H1 (cell line): ENCODE results near the gene PAXX. TPM values are rescaled to one million over a fixed set of nuclear protein-coding genes. Genes with fewer than 3 reads are reported as not detected.

Experiments used
- CTCF ChIA-PET: fragments of 300-600 bp; sonication (Branson Sonifier 250); formaldehyde crosslinking; loops from one replicate; lab custom pipeline; 2021; ENCODE audit not compliant: partially characterized antibody; lab: Charles Lee
- POLR2A ChIA-PET: fragments of 300-600 bp; sonication (Branson Sonifier 250); formaldehyde crosslinking; loops from one replicate; lab custom pipeline; 2021; ENCODE audit warnings: inconsistent platforms; ENCODE audit not compliant: partially characterized antibody; lab: Charles Lee
- DNase-seq, 2 experiments: peaks; one replicate each; pipeline versions ENCODE4 v3.0.0 to v3.0.0-alpha.2; 2010 to 2022; ENCODE audit warnings: low spot score in 2 of 2, low read depth in 1 of 2, mixed read lengths in 1 of 2
- FAIRE-seq: peaks from 2 replicates; lab custom pipeline; 2011; peaks lifted over from hg19 to GRCh38; lab: Jason Lieb, UNC
- H2AFZ ChIP-seq: 2 replicates; pipeline ENCODE4 v1.8.1; 2012; ENCODE audit warnings: low read length, inconsistent platforms
- H2AK5ac ChIP-seq: 2 replicates; pipeline ENCODE4 v1.6.1; 2013; ENCODE audit warnings: low read depth, low read length
- H2BK120ac ChIP-seq: replicated peaks from 2 replicates; pipeline ENCODE3; 2013; ENCODE audit warnings: low read depth, low read length, inconsistent platforms
- H2BK12ac ChIP-seq: 2 replicates; pipeline ENCODE4 v1.6.1; 2013; ENCODE audit warnings: low read depth, low read length
- H2BK15ac ChIP-seq: 2 replicates; pipeline ENCODE4 v1.6.1; 2013; ENCODE audit warnings: low read length
- H2BK20ac ChIP-seq: 2 replicates; pipeline ENCODE4 v1.6.1; 2013; ENCODE audit warnings: low read length
- H2BK5ac ChIP-seq: 2 replicates; pipeline ENCODE4 v1.6.1; 2013; ENCODE audit warnings: low read depth, low read length
- H3K14ac ChIP-seq: 2 replicates; pipeline ENCODE4 v1.6.1; 2013; ENCODE audit warnings: inconsistent platforms; ENCODE audit not compliant: insufficient read length
- H3K18ac ChIP-seq: 2 replicates; pipeline ENCODE4 v1.6.1; 2013; ENCODE audit warnings: low read length; ENCODE audit errors: extremely low read depth
- H3K23ac ChIP-seq: 2 replicates; pipeline ENCODE4 v1.6.1; 2013; ENCODE audit warnings: inconsistent platforms; ENCODE audit not compliant: insufficient read length
- H3K23me2 ChIP-seq: 2 replicates; pipeline ENCODE4 v1.6.1; 2013; ENCODE audit warnings: low read depth, low read length
- H3K27ac ChIP-seq: 2 replicates; pipeline ENCODE4 v1.6.1; 2011; ENCODE audit warnings: low read depth, low read length, inconsistent platforms
- H3K27me3 ChIP-seq, 4 experiments: replicated peaks in 1 of 4; 1 replicate in 1 of 4; 2 replicates in 3 of 4; pipeline versions ENCODE4 v1.6.1 to v1.8.1; 2011 to 2013; ENCODE audit warnings: low read length in 3 of 4, mild to moderate bottlenecking in 3 of 4, inconsistent platforms in 2 of 4, mixed read lengths in 2 of 4, moderate library complexity in 1 of 4; ENCODE audit not compliant: control insufficient read depth in 3 of 4, insufficient read depth in 3 of 4; ENCODE audit errors: extremely low read depth in 1 of 4
- H3K36me3 ChIP-seq, 4 experiments: 2 replicates each; pipeline versions ENCODE4 v1.6.1 to v1.8.1; 2011 to 2013; ENCODE audit warnings: mild to moderate bottlenecking in 4 of 4, low read length in 3 of 4, moderate library complexity in 2 of 4, control low read depth in 1 of 4, inconsistent platforms in 1 of 4; ENCODE audit not compliant: insufficient read depth in 4 of 4, control insufficient read depth in 2 of 4
- H3K4ac ChIP-seq: replicated peaks from 2 replicates; pipeline ENCODE3; 2013; ENCODE audit warnings: low read length, low read depth, mixed read lengths, inconsistent platforms; ENCODE audit not compliant: insufficient read length
- H3K4me1 ChIP-seq, 4 experiments: replicated peaks in 1 of 4; 1 replicate in 1 of 4; 2 replicates in 3 of 4; pipeline versions ENCODE4 v1.6.1 to v1.8.1; 2011 to 2013; ENCODE audit warnings: low read length in 3 of 4, inconsistent platforms in 2 of 4, mixed read lengths in 1 of 4; ENCODE audit not compliant: insufficient read depth in 4 of 4, control insufficient read depth in 3 of 4
- H3K4me2 ChIP-seq, 2 experiments: 2 replicates each; pipeline versions ENCODE4 v1.6.1 to v1.8.1; 2011 to 2013; ENCODE audit warnings: low read depth in 2 of 2, low read length in 2 of 2, control low read depth in 1 of 2, inconsistent platforms in 1 of 2, mild to moderate bottlenecking in 1 of 2; ENCODE audit not compliant: insufficient read depth in 1 of 2
- H3K4me3 ChIP-seq, 4 experiments: fragments of 200-600, 300-600 bp in 1 of 4; sonication (generic), shearing (Covaris generic), sonication (Bioruptor Twin) in 1 of 4; 2 replicates each; pipeline versions ENCODE4 v1.5.1 to v1.8.1; 2011 to 2016; ENCODE audit warnings: low read length in 4 of 4, low read depth in 3 of 4, control low read depth in 2 of 4, inconsistent platforms in 2 of 4, mild to moderate bottlenecking in 2 of 4, mixed read lengths in 1 of 4, moderate library complexity in 1 of 4; ENCODE audit not compliant: insufficient read depth in 2 of 4; ENCODE audit errors: extremely low read depth in 1 of 4
- H3K56ac ChIP-seq: replicated peaks from 2 replicates; pipeline ENCODE3; 2013; ENCODE audit warnings: low read depth, mild to moderate bottlenecking, mixed read lengths, low read length, inconsistent platforms; ENCODE audit not compliant: insufficient read length
- H3K79me1 ChIP-seq: 2 replicates; pipeline ENCODE4 v1.6.1; 2013; ENCODE audit warnings: low read depth, low read length, control low read depth
- H3K79me2 ChIP-seq, 2 experiments: 2 replicates each; pipeline versions ENCODE4 v1.6.1 to v1.8.1; 2012 to 2013; ENCODE audit warnings: low read length in 2 of 2, mild to moderate bottlenecking in 2 of 2, inconsistent platforms in 1 of 2; ENCODE audit not compliant: insufficient read depth in 2 of 2, control insufficient read depth in 1 of 2
- H3K9ac ChIP-seq, 4 experiments: replicated peaks in 1 of 4; 1 replicate in 1 of 4; 2 replicates in 3 of 4; pipeline versions ENCODE4 v1.6.1 to v1.8.1; 2011 to 2013; ENCODE audit warnings: low read depth in 3 of 4, low read length in 3 of 4, control low read depth in 2 of 4, mild to moderate bottlenecking in 2 of 4, moderate library complexity in 2 of 4, inconsistent platforms in 1 of 4; ENCODE audit errors: extremely low read depth in 1 of 4
- H3K9me3 ChIP-seq, 2 experiments: 2 replicates each; pipeline versions ENCODE4 v1.6.1 to v1.8.1; 2012 to 2013; ENCODE audit warnings: mild to moderate bottlenecking in 2 of 2, moderate library complexity in 2 of 2, control low read depth in 1 of 2, inconsistent platforms in 1 of 2, low read depth in 1 of 2, low read length in 1 of 2, mixed read lengths in 1 of 2; ENCODE audit not compliant: insufficient read depth in 2 of 2
- H4K20me1 ChIP-seq, 2 experiments: replicated peaks in 1 of 2; 2 replicates each; pipeline versions ENCODE3 to v1.8.1; 2011 to 2013; ENCODE audit warnings: inconsistent platforms in 2 of 2, low read length in 2 of 2, mild to moderate bottlenecking in 1 of 2; ENCODE audit not compliant: insufficient read depth in 2 of 2, control insufficient read depth in 1 of 2
- H4K5ac ChIP-seq: 2 replicates; pipeline ENCODE4 v1.6.1; 2013; ENCODE audit warnings: low read length, low read depth, mixed read lengths, inconsistent platforms; ENCODE audit not compliant: insufficient read length
- H4K8ac ChIP-seq: 2 replicates; pipeline ENCODE4 v1.8.0; 2013; ENCODE audit warnings: mild to moderate bottlenecking, moderate library complexity, low read length, inconsistent platforms; ENCODE audit not compliant: insufficient read depth; ENCODE audit errors: extremely low read depth
- H4K91ac ChIP-seq: replicated peaks from 2 replicates; pipeline ENCODE3; 2013; ENCODE audit warnings: low read length, mixed read lengths, inconsistent platforms; ENCODE audit not compliant: insufficient read length
- ATF3 ChIP-seq: IDR thresholded peaks from 2 replicates; pipeline ENCODE4 v1.6.1; 2011; ENCODE audit warnings: low read depth, mild to moderate bottlenecking, low read length; ENCODE audit not compliant: insufficient read depth
- BCL11A ChIP-seq, 2 experiments: IDR thresholded peaks; one replicate each; pipeline ENCODE4 v1.6.1; 2011; ENCODE audit warnings: low read depth in 2 of 2, low read length in 2 of 2, mild to moderate bottlenecking in 2 of 2
- CHD2 ChIP-seq: IDR thresholded peaks from 2 replicates; pipeline ENCODE4 v1.6.1; 2012; ENCODE audit warnings: low read length, improper control_type of control experiment
- POU5F1 ChIP-seq: IDR thresholded peaks from 2 replicates; pipeline ENCODE4 v1.6.1; 2011; ENCODE audit warnings: low read depth, mild to moderate bottlenecking, low read length, moderate library complexity
- RAD21 ChIP-seq, 2 experiments: IDR thresholded peaks in 1 of 2; conservative IDR thresholded peaks in 1 of 2; 2 replicates each; pipeline ENCODE4 v1.6.1; 2011; ENCODE audit warnings: low read depth in 2 of 2, low read length in 2 of 2, improper control_type of control experiment in 1 of 2, inconsistent platforms in 1 of 2, mild to moderate bottlenecking in 1 of 2, moderate library complexity in 1 of 2
- RBBP5 ChIP-seq: IDR thresholded peaks from 2 replicates; pipeline ENCODE4 v1.7.1; 2012; ENCODE audit warnings: low read depth, mild to moderate bottlenecking, inconsistent platforms, low read length, moderate library complexity, borderline replicate concordance
- RXRA ChIP-seq: IDR thresholded peaks from 2 replicates; pipeline ENCODE4 v1.6.1; 2011; ENCODE audit warnings: low read depth, mild to moderate bottlenecking, low read length, moderate library complexity; ENCODE audit not compliant: insufficient read depth
- SAP30 ChIP-seq: fragments of 300-600 bp; sonication (generic); IDR thresholded peaks from 2 replicates; pipeline ENCODE4 v1.7.1; 2012; ENCODE audit warnings: low read length, moderate library complexity, mild to moderate bottlenecking, inconsistent platforms; ENCODE audit not compliant: insufficient read depth, insufficient replicate concordance
- SIN3A ChIP-seq, 2 experiments: IDR thresholded peaks in 1 of 2; conservative IDR thresholded peaks in 1 of 2; 2 replicates each; pipeline ENCODE4 v1.6.1; 2011 to 2012; ENCODE audit warnings: low read length in 2 of 2, improper control_type of control experiment in 1 of 2, low read depth in 1 of 2, mild to moderate bottlenecking in 1 of 2
- WGBS, 2 experiments: shearing (Covaris generic) in 1 of 2; methylation state at CpG; one replicate each; pipeline versions ENCODE4 v1.1.6 to v1.1.7; 2013 to 2015; ENCODE audit warnings: low lambda C conversion rate in 2 of 2, mixed read lengths in 2 of 2, inconsistent platforms in 1 of 2, low coverage in 1 of 2, missing lambda C conversion rate in 1 of 2; ENCODE audit not compliant: insufficient replicate concordance in 2 of 2, insufficient coverage in 1 of 2, insufficient read length in 1 of 2; ENCODE audit errors: extremely low coverage in 1 of 2, missing lambda C conversion rate in 1 of 2; 5-methylcytosine and 5-hydroxymethylcytosine counted together
- polyA plus RNA-seq, 7 experiments: library from polyadenylated mRNA; depleted of rRNA in 3 of 7; stranded (reverse) in 5 of 7; unstranded in 2 of 7; fragments of >200 nt in 5 of 7; fragments of 200-250 nt in 2 of 7; gene quantifications; 1 replicate in 5 of 7; 2 replicates in 1 of 7; 4 replicates in 1 of 7; pipeline versions ENCODE4 v1.2.1 to v1.2.3, GENCODE V29; 2011 to 2013; ENCODE audit warnings: missing spikeins in 2 of 7, mixed read lengths in 2 of 7
- total RNA-seq: library from RNA; stranded (reverse); fragmentation: NEBNext Ultra II Directional; extraction: Animal tissue kit (Norgen Biotek cat#: 25700); gene quantifications from 2 replicates; pipeline ENCODE4 v1.2.1, GENCODE V29; 2021
- TF ChIP-seq, protein P1 (sequence below): IDR thresholded peaks from 2 replicates; pipeline ENCODE4 v1.6.1; 2012; ENCODE audit warnings: inconsistent platforms

PAXX gene
- total and polyA plus RNA-seq, 2 of the 8 experiments (the other 6 are each of a cell fraction or from before 2014, with no cell fraction given), result 43.4 to 45.9 TPM

DNA sequence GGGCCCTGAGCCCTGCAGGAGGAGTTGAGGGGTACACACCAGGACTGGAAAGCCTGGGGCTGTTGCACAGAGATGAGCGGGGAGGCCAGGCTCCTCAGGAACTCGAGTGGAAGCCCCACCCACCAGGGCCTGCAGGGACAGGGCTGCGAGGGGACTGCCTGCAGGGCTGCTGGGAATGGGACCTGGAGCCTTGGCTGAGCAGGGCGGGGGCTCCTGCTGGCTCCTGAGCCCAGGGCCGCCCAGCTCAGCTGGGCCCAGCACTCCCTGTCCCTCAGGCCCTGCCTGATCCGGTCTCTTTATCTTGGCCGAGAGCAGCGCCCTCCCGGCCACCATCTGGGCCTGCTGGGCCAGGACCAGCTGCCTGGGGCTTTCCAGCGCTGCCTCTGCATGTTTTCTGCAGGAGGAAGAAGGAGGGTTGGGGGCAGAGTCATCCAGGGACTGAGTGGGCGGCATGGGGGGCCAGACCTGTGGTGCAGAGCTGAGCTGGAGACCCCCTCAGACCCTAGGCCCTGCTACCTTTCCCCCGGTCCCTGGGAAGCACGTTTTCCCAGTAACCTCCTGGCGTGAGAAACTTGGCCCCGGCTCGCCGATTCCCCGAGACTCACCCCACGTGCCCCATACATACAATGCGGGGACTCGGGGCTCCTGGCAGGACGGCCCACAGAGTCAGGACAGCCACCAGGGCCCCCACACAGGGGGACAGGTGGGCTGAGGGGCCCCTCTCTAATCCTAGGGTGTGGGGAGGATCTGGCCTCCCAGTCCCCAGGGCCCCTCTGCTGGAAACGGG lies 30.8 kb upstream of the PAXX start:
- 89% methylated on average over 21 of the region's 23 CpGs; no CpG with 5 or more reads in 1 of the 2 experiments for WGBS, 2 experiments
- Histone ChIP-seq H3K4ac (no peak overlapping the region), H3K23me2 (peaks cover 11% of the 10 kb centered on the region; the same call in 1 of the 2 replicates), H4K91ac (no peak overlapping the region), H3K27me3 (no peaks in the 10 kb centered on the region), H3K27ac (no peak overlapping the region), H3K4me1 (peaks cover 0 to 9% (median 5%) of the 10 kb centered on the region in 4 experiments; a peak in 5 of 7 replicates), H4K20me1 (peaks cover 0 to 4% of the 10 kb centered on the region in 2 experiments), H3K14ac (no peak overlapping the region), H2BK5ac (no peak overlapping the region), H2AFZ (no peak overlapping the region), H2BK12ac (peak overlapping the region; percentile 60; the same call in 1 of the 2 replicates), H2BK120ac (no peak overlapping the region), H4K5ac (no peak overlapping the region), H3K56ac (no peak overlapping the region), H3K79me1 (no peaks in the 10 kb centered on the region; the same call in 1 of the 2 replicates), H3K4me2 (no peak overlapping the region), H3K18ac (no peak overlapping the region), H3K36me3 (no peaks in the 10 kb centered on the region), H3K9ac (no peak overlapping the region), H2BK15ac (no peak overlapping the region), H3K9me3 (no peaks in the 10 kb centered on the region), H3K4me3 (no peak overlapping the region), H4K8ac (no peak overlapping the region), H2AK5ac (no peak overlapping the region), H3K23ac (no peak overlapping the region), H3K79me2 (no peaks in the 10 kb centered on the region), H2BK20ac (no peak overlapping the region; the same call in 1 of the 2 replicates)
- FAIRE-seq, result no peak
- ChIA-PET POLR2A (interaction anchor here (1.5 kb wide), 1 partner anchor 23 kb away, joined by 3 read pairs; no protein-coding TSS in a partner anchor), CTCF (interaction anchor here (1.3 to 5.6 kb wide), 4 partner anchors 13 to 74 kb away, joined by 6 to 32 read pairs (median 20); partner anchors contain the start of gene PTGDS)
- no peak for DNase-seq
- TF ChIP-seq SIN3A (conservative IDR thresholded peaks at IDR 0.05 in 1 of 2, IDR thresholded peaks at IDR 0.05 in 1 of 2; ENCODE audit: low read depth in 1 of 2, low read length in 2 of 2) (no peak), RXRA (no peak), RBBP5 (no peak), SAP30 (no peak), RAD21 (IDR thresholded peaks at IDR 0.05 in 1 of 2, conservative IDR thresholded peaks at IDR 0.05 in 1 of 2; ENCODE audit: low read depth in 2 of 2, low read length in 2 of 2) (no peak), ATF3 (no peak), BCL11A (IDR thresholded peaks at IDR 0.05; ENCODE audit: low read depth in 2 of 2, low read length in 2 of 2) (no peak), CHD2 (no peak), POU5F1 (no peak)
- TF ChIP-seq, protein P1, sequence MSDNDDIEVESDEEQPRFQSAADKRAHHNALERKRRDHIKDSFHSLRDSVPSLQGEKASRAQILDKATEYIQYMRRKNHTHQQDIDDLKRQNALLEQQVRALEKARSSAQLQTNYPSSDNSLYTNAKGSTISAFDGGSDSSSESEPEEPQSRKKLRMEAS, result no peak
